HepG2 (cell line): ENCODE data around the gene ANKS3. TPM values are rescaled to one million over a fixed set of nuclear protein-coding genes. Genes with fewer than 3 reads are reported as not detected.

ENCODE experiments used
- ESRRA ChIP-seq: sonication (generic); formaldehyde crosslinking; IDR thresholded peaks from 2 replicates; pipeline ENCODE4 v1.5.1; 2020; ENCODE audit warnings: mild to moderate bottlenecking, low read depth, missing genetic modification reagents
- GABPA ChIP-seq, 2 experiments: IDR thresholded peaks; 2 replicates each; pipeline ENCODE4 v1.6.1; 2011 to 2016; ENCODE audit warnings: low read depth in 2 of 2, low read length in 1 of 2, missing biosample characterization in 1 of 2, missing genetic modification characterization in 1 of 2
- MED8 ChIP-seq: sonication (generic); formaldehyde crosslinking; IDR thresholded peaks from 2 replicates; pipeline ENCODE4 v1.8.1; 2023; ENCODE audit warnings: mild to moderate bottlenecking, missing genetic modification reagents; ENCODE audit not compliant: insufficient replicate concordance
- NR2F6 ChIP-seq, 2 experiments: IDR thresholded peaks; 2 replicates each; pipeline ENCODE4 v1.6.1; 2016; ENCODE audit warnings: antibody characterized with exemption in 1 of 2, mild to moderate bottlenecking in 1 of 2
- SP1 ChIP-seq, 2 experiments: fragments of 450-650 bp in 1 of 2; sonication (generic) in 1 of 2; formaldehyde crosslinking in 1 of 2; IDR thresholded peaks; 2 replicates each; pipeline versions ENCODE4 v1.4.0 to v1.6.1; 2016 to 2020; ENCODE audit warnings: missing genetic modification reagents in 1 of 2
- ZBTB38 ChIP-seq: sonication (generic); formaldehyde crosslinking; IDR thresholded peaks from 2 replicates; pipeline ENCODE4 v1.5.1; 2020; ENCODE audit warnings: mild to moderate bottlenecking, missing genetic modification reagents
- ZEB1 ChIP-seq: IDR thresholded peaks from 2 replicates; pipeline ENCODE4 v1.6.1; 2012; ENCODE audit warnings: mild to moderate bottlenecking, low read depth, inconsistent platforms; ENCODE audit not compliant: insufficient replicate concordance
- ZFY ChIP-seq: sonication (generic); formaldehyde crosslinking; IDR thresholded peaks from 2 replicates; pipeline ENCODE4 v1.4.0; 2020; ENCODE audit warnings: missing genetic modification reagents
- ZNF230 ChIP-seq: sonication (generic); formaldehyde crosslinking; IDR thresholded peaks from 2 replicates; pipeline ENCODE4 v1.4.0; 2020; ENCODE audit warnings: mild to moderate bottlenecking, missing genetic modification reagents
- ZNF276 ChIP-seq: sonication (generic); formaldehyde crosslinking; IDR thresholded peaks from 2 replicates; pipeline ENCODE4 v1.4.0; 2020; ENCODE audit warnings: mild to moderate bottlenecking, low read depth, missing genetic modification reagents
- ZNF513 ChIP-seq: sonication (generic); formaldehyde crosslinking; conservative IDR thresholded peaks from 2 replicates; pipeline ENCODE4 v1.5.0; 2020; ENCODE audit warnings: missing genetic modification reagents
- ZNF558 ChIP-seq: sonication (generic); formaldehyde crosslinking; IDR thresholded peaks from 2 replicates; pipeline ENCODE4 v1.9.0; 2022; ENCODE audit warnings: mild to moderate bottlenecking, missing genetic modification reagents, borderline replicate concordance
- ZNF710 ChIP-seq: sonication (generic); formaldehyde crosslinking; IDR thresholded peaks from 2 replicates; pipeline ENCODE4 v1.5.0; 2020; ENCODE audit warnings: mild to moderate bottlenecking, missing genetic modification reagents, borderline replicate concordance
- ZNF780A ChIP-seq: sonication (generic); formaldehyde crosslinking; IDR thresholded peaks from 2 replicates; pipeline ENCODE4 v1.8.0; 2022; ENCODE audit warnings: mild to moderate bottlenecking, missing genetic modification reagents, moderate library complexity
- ZNF792 ChIP-seq: IDR thresholded peaks from 2 replicates; pipeline ENCODE4 v1.6.1; 2016
- polyA plus RNA-seq, 8 experiments: library from polyadenylated mRNA; depleted of rRNA in 3 of 8; stranded (reverse) in 7 of 8; unstranded in 1 of 8; fragments of >200 nt; fragmentation: Illumina TruSeq in 4 of 8; extraction: Trizol in 4 of 8; gene quantifications; 2 replicates each; pipeline versions ENCODE4 v1.2.1 to v1.2.3, GENCODE V29; 2011 to 2016; ENCODE audit warnings: low read depth in 4 of 8, missing spikeins in 1 of 8, mixed read lengths in 1 of 8; ENCODE audit not compliant: insufficient read depth in 1 of 8
- total RNA-seq, 5 experiments: library from RNA; depleted of rRNA; stranded (reverse); fragments of >200 nt; fragmentation: Illumina TruSeq; extraction: Trizol; gene quantifications; 2 replicates each; pipeline ENCODE4 v1.2.3, GENCODE V29; 2016; ENCODE audit warnings: low read depth in 1 of 5

ANKS3 gene
- total and polyA plus RNA-seq, 2 of the 13 experiments (the other 11 are each of a cell fraction or from before 2014, with no cell fraction given): 11.4 to 15.9 TPM

GRCh38 chr16:4765511-4766474, 31.7 kb upstream of the ANKS3 start (continued):
- no peak for TF ChIP-seq MED8 (CRISPR knock-in tag)
- no peak for TF ChIP-seq ZNF513 (CRISPR knock-in tag)
- TF ChIP-seq ZNF792: peak; percentile 58; the same call in 1 of the 2 replicates
- 0 out of 2 replicates have a peak, but pooled peaks have one; percentile 31 for TF ChIP-seq ZNF276
- TF ChIP-seq GABPA (IDR thresholded peaks at IDR 0.05; ENCODE audit: low read depth, low read length): no peak
- no peak for TF ChIP-seq GABPA (CRISPR knock-in tag; IDR thresholded peaks at IDR 0.05; ENCODE audit: low read depth)
- TF ChIP-seq ZNF558: no peak
- TF ChIP-seq ZBTB38 (CRISPR knock-in tag): peak; percentile 93
- peak; percentile 45 for TF ChIP-seq ZFY (CRISPR knock-in tag)
- 0 out of 2 replicates have a peak, but pooled peaks have one; percentile 35 for TF ChIP-seq ZNF230 (CRISPR knock-in tag)
- TF ChIP-seq ESRRA (CRISPR knock-in tag): no peak
- no peak for TF ChIP-seq SP1 (IDR thresholded peaks at IDR 0.05)
- no peak for TF ChIP-seq SP1 (CRISPR knock-in tag; IDR thresholded peaks at IDR 0.05)
- TF ChIP-seq NR2F6 (IDR thresholded peaks at IDR 0.05): 0 out of 2 replicates have a peak, but pooled peaks have one; percentile 19
- no peak for TF ChIP-seq NR2F6 (CRISPR knock-in tag; IDR thresholded peaks at IDR 0.05)
- TF ChIP-seq ZNF710 (CRISPR knock-in tag): no peak
- no peak for TF ChIP-seq ZEB1
- TF ChIP-seq ZNF780A (CRISPR knock-in tag): no peak
